Esophagus muscularis mucosa (tissue), 4 donors: ENCODE measurements around the gene TNFRSF25. TPM values are rescaled to one million over a fixed set of nuclear protein-coding genes. Genes with fewer than 3 reads are reported as not detected.
A peak's percentile ranks its signal among the peaks of the same experiment; 100 is the strongest.

Experiments used
- DNase-seq: peaks from one replicate; pipeline ENCODE4 v3.0.0-alpha.2; 2017; ENCODE audit errors: extremely low spot score
- H3K27ac ChIP-seq, 4 donors: fragments of 200-600 bp; sonication (generic); replicated peaks in 1 of 4; 1 replicate in 3 of 4; 2 replicates in 1 of 4; pipeline ENCODE4 v1.5.1; 2016 to 2019; ENCODE audit warnings: mild to moderate bottlenecking in 1 of 4
- H3K27me3 ChIP-seq, 4 donors: fragments of 200-600 bp; sonication (generic); one replicate each; pipeline versions ENCODE4 v1.5.1 to v1.6.0; 2016 to 2019
- H3K36me3 ChIP-seq, 4 donors: fragments of 200-600 bp; sonication (generic); one replicate each; pipeline ENCODE4 v1.5.1; 2016 to 2019
- H3K4me1 ChIP-seq, 4 donors: fragments of 200-600 bp; sonication (generic); one replicate each; pipeline ENCODE4 v1.5.1; 2016 to 2019
- H3K4me3 ChIP-seq, 4 donors: fragments of 200-600 bp; sonication (generic); 1 replicate in 2 of 4; 2 replicates in 2 of 4; pipeline ENCODE4 v1.5.1; 2016 to 2019; ENCODE audit warnings: mild to moderate bottlenecking in 4 of 4, moderate library complexity in 1 of 4
- H3K9me3 ChIP-seq, 4 donors: fragments of 200-600 bp; sonication (generic); 1 replicate in 3 of 4; 2 replicates in 1 of 4; pipeline ENCODE4 v1.5.1; 2016 to 2019
- CTCF ChIP-seq, 3 experiments: fragments of 200-600 bp in 2 of 3; fragments of 450-650 bp in 1 of 3; sonication (generic) in 2 of 3; IDR thresholded peaks; one replicate each; pipeline ENCODE4 v1.5.1; 2017 to 2019; ENCODE audit warnings: antibody characterized with exemption in 3 of 3, mild to moderate bottlenecking in 2 of 3, moderate library complexity in 1 of 3
- EP300 ChIP-seq: sonication (generic); formaldehyde crosslinking; IDR thresholded peaks from one replicate; pipeline ENCODE4 v1.6.1; 2017; ENCODE audit warnings: antibody characterized with exemption
- POLR2A ChIP-seq: fragments of 450-650 bp; IDR thresholded peaks from one replicate; pipeline ENCODE4 v1.6.1; 2017; ENCODE audit warnings: antibody characterized with exemption, moderate library complexity, mild to moderate bottlenecking, low read depth
- POLR2AphosphoS5 ChIP-seq, 2 donors: sonication (generic); formaldehyde crosslinking; IDR thresholded peaks; one replicate each; pipeline ENCODE4 v1.6.1; 2017; ENCODE audit warnings: antibody characterized with exemption in 2 of 2
- WGBS: methylation state at CpG from one replicate; pipeline ENCODE4 v1.1.5; 2018; 5-methylcytosine and 5-hydroxymethylcytosine counted together
- intact Hi-C: fragments of 100-400 bp; cut with DNase I; formaldehyde crosslinking; loops from one replicate; pipeline ENCODE4 v1.15.1; 2023
- total RNA-seq, 4 donors: library from RNA; depleted of rRNA; stranded (reverse); fragments of >200 nt; gene quantifications; one replicate each; pipeline versions ENCODE4 v1.1.0 to v1.2.1, GENCODE V29; 2016

The TNFRSF25 gene
- total RNA-seq, 4 donors from 2014 or later = 2.5 to 9.1 (median 9.1) TPM

GRCh38 chr1:6461538-6462411, 4.2 kb downstream of the TNFRSF25 start:
- Histone ChIP-seq H3K27ac (no peak overlapping the region), H3K4me1 (peaks cover 7 to 20% (median 14%) of the 10 kb centered on the region in 4 donors), H3K4me3 (peak overlapping the region in 1 of 4 donors; percentile 30), H3K36me3 (peaks cover 0 to 35% (median 10%) of the 10 kb centered on the region in 4 donors), H3K9me3 (no peaks in the 10 kb centered on the region), H3K27me3 (peaks cover 0 to 88% (median 14%) of the 10 kb centered on the region in 4 donors)
- intact Hi-C loops = no loop called here
- TF ChIP-seq EP300 (no peak), POLR2A (no peak), CTCF (IDR thresholded peaks at IDR 0.05) (no peak), POLR2AphosphoS5 (IDR thresholded peaks at IDR 0.05) (no peak)
- 90% methylated on average over 41 of the region's 48 CpGs for WGBS
- DNase-seq = no peak

- H3K27me3 ChIP-seq = peaks cover 0 to 88% (median 13%) of the 10 kb centered on the region in 4 donors
- no peak overlapping the region for H3K27ac ChIP-seq
- no peak for DNase-seq
- H3K4me3 ChIP-seq = peak overlapping the region; percentile 2 to 48 (median 30)
- no peak for TF ChIP-seq EP300
- no peak for TF ChIP-seq POLR2A
- TF ChIP-seq POLR2AphosphoS5 (IDR thresholded peaks at IDR 0.05) = no peak
- no peak for TF ChIP-seq CTCF (IDR thresholded peaks at IDR 0.05)
- intact Hi-C loops = no loop called here
- WGBS = 77% methylated on average over 40 of the region's 40 CpGs
- peaks cover 7 to 19% (median 12%) of the 10 kb centered on the region in 4 donors for H3K4me1 ChIP-seq
- H3K9me3 ChIP-seq = no peaks in the 10 kb centered on the region
- peaks cover 0 to 34% (median 10%) of the 10 kb centered on the region in 4 donors for H3K36me3 ChIP-seq
Observed at GRCh38 chr1:6461051-6461530, 4.9 kb downstream of the TNFRSF25 start.

DNA sequence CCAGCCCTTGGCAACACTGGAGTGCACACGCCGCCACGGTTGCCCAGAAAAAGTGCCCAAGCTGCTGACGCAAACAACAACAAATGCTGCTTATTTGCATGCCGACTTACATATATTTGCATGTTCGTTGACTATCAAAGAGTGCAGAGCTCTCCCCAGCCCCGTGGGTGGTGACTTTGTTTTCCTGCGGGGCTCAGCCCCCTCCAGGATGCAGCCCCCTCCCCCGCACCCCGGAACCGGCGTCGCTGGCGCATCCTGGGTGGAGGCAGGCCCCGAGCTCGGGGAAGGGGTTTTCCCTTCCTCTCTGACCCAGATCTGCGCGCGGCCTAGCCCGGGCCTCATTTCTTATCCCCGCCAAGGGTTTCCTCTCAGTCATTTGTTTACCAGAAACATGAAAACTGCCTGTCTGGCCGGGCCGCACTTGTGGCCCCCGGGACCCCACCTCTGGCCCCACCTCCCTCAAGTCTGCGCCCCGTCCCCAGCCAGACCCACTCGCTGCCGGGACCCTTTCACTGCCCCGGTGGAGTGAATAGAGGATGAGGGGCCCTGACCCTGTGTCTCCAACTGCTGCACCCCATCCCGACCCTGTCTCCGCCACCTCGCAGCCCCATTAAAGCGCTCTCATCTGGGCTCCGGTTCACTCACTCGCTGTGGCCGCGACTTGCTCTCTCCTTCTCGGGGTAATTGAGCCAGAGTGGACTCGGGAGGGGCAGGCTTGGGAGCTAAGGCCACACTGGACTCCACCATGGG, 5.5 kb downstream of the TNFRSF25 start:
- peaks cover 0 to 88% (median 11%) of the 10 kb centered on the region in 4 donors for H3K27me3 ChIP-seq
- peaks cover 7 to 17% (median 11%) of the 10 kb centered on the region in 4 donors for H3K4me1 ChIP-seq
- intact Hi-C loops = no loop called here
- no peak for DNase-seq
- H3K4me3 ChIP-seq = peak overlapping the region; percentile 2 to 48 (median 30)
- 59% methylated on average over 20 of the region's 39 CpGs for WGBS
- TF ChIP-seq CTCF (IDR thresholded peaks at IDR 0.05) = no peak
- TF ChIP-seq POLR2A = no peak
- no peak for TF ChIP-seq POLR2AphosphoS5 (IDR thresholded peaks at IDR 0.05)
- no peak for TF ChIP-seq EP300
- no peak overlapping the region for H3K27ac ChIP-seq
- peaks cover 0 to 34% (median 10%) of the 10 kb centered on the region in 4 donors for H3K36me3 ChIP-seq
- H3K9me3 ChIP-seq = no peaks in the 10 kb centered on the region

DNA sequence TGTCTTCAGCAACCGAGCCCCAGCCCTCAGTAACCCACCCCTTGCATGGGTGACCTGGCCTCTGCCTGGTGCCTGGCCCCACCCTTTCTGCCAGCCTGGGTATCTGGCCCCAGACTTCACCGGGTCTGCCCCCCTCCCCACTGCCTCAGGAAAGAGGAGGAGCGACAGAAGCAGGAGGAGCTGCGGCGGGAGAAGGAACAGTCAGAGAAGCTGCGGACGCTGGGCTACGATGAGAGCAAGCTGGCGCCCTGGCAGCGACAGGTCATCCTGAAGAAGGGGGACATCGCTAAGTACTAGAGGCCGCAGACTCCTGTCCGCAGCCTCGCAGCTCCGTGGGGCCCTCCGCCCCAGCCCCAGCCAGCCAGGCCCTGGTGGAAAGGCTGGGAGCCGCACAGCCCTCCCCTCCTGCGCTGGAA, 6.1 kb downstream of the TNFRSF25 start:
- Histone ChIP-seq H3K27ac (no peak overlapping the region), H3K36me3 (peaks cover 0 to 32% (median 10%) of the 10 kb centered on the region in 4 donors), H3K9me3 (no peaks in the 10 kb centered on the region), H3K4me3 (peak overlapping the region; percentile 2 to 48 (median 30)), H3K4me1 (peaks cover 7 to 23% (median 17%) of the 10 kb centered on the region in 4 donors), H3K27me3 (peaks cover 0 to 88% (median 11%) of the 10 kb centered on the region in 4 donors)
- intact Hi-C loops = no loop called here
- no peak for DNase-seq
- WGBS = 11% methylated on average over 15 of the region's 18 CpGs
- TF ChIP-seq CTCF (IDR thresholded peaks at IDR 0.05) (no peak), POLR2AphosphoS5 (IDR thresholded peaks at IDR 0.05) (no peak), EP300 (no peak), POLR2A (no peak)
